GM12801 (cell line): Measurements from ENCODE around the gene PLCB3.

ENCODE experiments used
- TF ChIP-seq, protein P1 (sequence below): IDR thresholded peaks from one replicate; pipeline ENCODE4 v1.5.1; 2011; ENCODE audit warnings: control low read depth; ENCODE audit not compliant: insufficient read length; ENCODE audit errors: extremely low read depth

The PLCB3 gene

DNA sequence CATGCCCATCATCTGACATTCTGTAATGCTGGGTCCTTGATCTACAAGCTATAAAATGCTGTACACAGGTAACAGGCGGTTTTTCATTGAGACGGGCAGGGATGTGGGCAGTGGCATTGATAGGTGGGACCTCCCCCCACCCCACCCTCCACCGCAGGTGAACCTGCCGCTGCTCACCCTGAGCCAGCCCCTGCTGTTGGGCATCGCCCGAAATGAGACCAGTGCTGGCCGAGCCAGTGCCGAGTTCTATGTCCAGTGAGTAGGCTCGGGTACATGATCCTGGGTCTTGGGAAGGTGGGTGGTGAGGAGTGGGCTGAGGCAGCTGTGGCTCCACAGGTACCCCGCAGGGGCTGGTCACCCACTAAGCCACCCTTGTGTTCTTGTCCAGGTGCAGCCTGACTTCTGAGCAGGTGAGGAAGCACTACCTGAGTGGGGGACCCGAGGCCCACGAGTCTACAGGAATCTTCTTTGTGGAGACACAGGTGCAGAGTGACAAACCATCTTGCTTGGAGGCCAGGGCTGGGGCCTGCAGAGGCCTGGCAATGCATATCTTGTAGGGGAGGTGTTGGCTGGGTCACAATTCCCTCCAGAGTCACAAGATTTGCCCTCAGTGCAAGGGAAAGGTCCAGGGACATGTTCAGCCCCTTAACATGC lies 22.1 kb upstream of the PLCB3 start:
- TF ChIP-seq, protein P1, sequence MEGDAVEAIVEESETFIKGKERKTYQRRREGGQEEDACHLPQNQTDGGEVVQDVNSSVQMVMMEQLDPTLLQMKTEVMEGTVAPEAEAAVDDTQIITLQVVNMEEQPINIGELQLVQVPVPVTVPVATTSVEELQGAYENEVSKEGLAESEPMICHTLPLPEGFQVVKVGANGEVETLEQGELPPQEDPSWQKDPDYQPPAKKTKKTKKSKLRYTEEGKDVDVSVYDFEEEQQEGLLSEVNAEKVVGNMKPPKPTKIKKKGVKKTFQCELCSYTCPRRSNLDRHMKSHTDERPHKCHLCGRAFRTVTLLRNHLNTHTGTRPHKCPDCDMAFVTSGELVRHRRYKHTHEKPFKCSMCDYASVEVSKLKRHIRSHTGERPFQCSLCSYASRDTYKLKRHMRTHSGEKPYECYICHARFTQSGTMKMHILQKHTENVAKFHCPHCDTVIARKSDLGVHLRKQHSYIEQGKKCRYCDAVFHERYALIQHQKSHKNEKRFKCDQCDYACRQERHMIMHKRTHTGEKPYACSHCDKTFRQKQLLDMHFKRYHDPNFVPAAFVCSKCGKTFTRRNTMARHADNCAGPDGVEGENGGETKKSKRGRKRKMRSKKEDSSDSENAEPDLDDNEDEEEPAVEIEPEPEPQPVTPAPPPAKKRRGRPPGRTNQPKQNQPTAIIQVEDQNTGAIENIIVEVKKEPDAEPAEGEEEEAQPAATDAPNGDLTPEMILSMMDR, result no peak

- TF ChIP-seq, protein P1, result no peak
Observed at GRCh38 chr11:64229744-64230170, 21.6 kb upstream of the PLCB3 start.

- TF ChIP-seq, protein P1, result no peak
Observed at GRCh38 chr11:64230171-64230984, 21.0 kb upstream of the PLCB3 start, which contains the start of gene DNAJC4. DNAJC4 (plus strand) TSS chr11:64230548; CDS start chr11:64230855, 307 bp downstream.

DNA sequence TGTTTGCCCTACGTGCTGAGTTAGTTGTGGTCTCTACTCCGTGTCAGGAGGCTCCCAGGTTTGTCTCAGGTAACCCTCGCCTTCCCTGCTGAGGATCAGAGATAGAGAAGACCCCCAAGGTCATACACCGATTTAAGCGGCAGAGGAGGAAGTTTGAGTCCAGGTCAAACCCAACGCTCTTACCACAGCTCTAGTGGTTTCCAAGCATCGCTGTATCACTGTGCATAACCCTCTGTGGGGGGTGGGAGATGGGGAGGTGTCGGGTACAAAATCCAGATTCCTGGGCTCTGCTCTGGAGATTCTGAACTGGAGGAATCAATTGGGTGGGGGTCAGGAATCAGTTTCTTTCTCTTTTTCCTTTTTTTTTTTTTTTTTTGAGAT lies 20.4 kb upstream of the PLCB3 start:
- TF ChIP-seq, protein P1, result no peak

DNA sequence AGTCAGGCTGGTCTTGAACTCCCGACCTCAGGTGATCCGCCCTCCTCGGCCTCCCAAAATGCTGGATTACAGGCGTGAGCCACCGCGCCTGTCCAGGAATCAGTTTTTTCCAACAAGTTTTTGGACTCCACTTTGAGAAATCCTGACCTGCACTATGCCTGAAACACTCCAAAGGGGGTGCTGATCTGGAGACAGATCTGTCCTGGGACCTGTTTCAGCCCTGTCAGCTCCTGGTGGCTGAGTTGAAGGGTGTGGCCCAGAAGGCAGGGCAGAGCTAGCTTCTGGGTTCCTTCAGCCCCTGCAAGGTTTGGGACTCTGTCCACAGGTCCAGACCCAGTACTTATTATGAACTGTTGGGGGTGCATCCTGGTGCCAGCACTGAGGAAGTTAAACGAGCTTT lies 19.8 kb upstream of the PLCB3 start:
- TF ChIP-seq, protein P1, result no peak

GRCh38 chr11:64232182-64232966 lies 19.0 kb upstream of the PLCB3 start:
- TF ChIP-seq, protein P1, result no peak

- TF ChIP-seq, protein P1, result no peak
Observed at GRCh38 chr11:64232967-64233315, 18.4 kb upstream of the PLCB3 start.
